ENCODE data around the gene GXYLT2.

Gene GXYLT2

GRCh38 chr3:73018298-73018697 is 130.5 kb downstream of the GXYLT2 start:
- DNase-seq (ENCODE audit: low spot score): no peak

- no peak for DNase-seq (ENCODE audit: low spot score)
Observed at GRCh38 chr3:73018790-73019441, 131.1 kb downstream of the GXYLT2 start.

GRCh38 chr3:73021301-73021835 is 133.5 kb downstream of the GXYLT2 start:
- DNase-seq (ENCODE audit: low spot score): no peak

- no peak for DNase-seq (ENCODE audit: low spot score)
Observed at GRCh38 chr3:73024836-73025235, 137.0 kb downstream of the GXYLT2 start.

GRCh38 chr3:73026111-73026759 is 138.4 kb downstream of the GXYLT2 start:
- no peak for DNase-seq (ENCODE audit: low spot score)

Data from germinal center (tissue), 1 donor.